ENCODE results near the gene LRRC49.

Gene LRRC49

GRCh38 chr15:71051539-71051938 lies 158.9 kb downstream of the LRRC49 start:
- peak; percentile 43 for DNase-seq (ENCODE audit: low read depth, low spot score)
- no peak overlapping the region for H3K4me3 ChIP-seq (ENCODE audit: low read depth, low read length)
- in situ Hi-C loops (cut with HindIII; ENCODE audit: low sequenced_read_pairs) = no loop called here
- TF ChIP-seq CTCF (IDR thresholded peaks at IDR 0.05; ENCODE audit: low read depth, low read length) = no peak

DNA sequence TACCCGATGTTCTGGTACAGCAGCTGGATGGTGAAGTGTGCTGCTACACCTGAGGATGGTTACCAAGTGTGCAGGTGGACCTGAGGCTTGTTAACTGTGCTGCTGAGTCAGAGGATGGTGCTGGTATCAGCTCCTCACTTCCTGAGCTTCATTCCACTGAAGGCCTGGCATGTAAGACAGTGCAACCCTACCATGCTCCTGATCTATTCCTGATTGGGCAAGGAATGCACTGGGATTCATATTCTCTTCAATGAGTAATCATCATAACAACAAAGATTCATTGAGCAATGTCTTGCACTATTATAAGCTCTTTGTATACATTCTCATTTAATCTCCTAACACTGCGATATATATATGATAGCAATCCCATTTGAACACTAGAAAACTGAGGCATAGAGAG lies 159.7 kb downstream of the LRRC49 start:
- H3K4me3 ChIP-seq (ENCODE audit: low read depth, low read length) = no peak overlapping the region
- DNase-seq (ENCODE audit: low read depth, low spot score) = no peak
- TF ChIP-seq CTCF (IDR thresholded peaks at IDR 0.05; ENCODE audit: low read depth, low read length) = no peak
- in situ Hi-C loops (cut with HindIII; ENCODE audit: low sequenced_read_pairs) = no loop called here

GRCh38 chr15:71054286-71054952 lies 161.8 kb downstream of the LRRC49 start:
- DNase-seq (ENCODE audit: low read depth, low spot score) = no peak
- no peak for TF ChIP-seq CTCF (IDR thresholded peaks at IDR 0.05; ENCODE audit: low read depth, low read length)
- in situ Hi-C loops (cut with HindIII; ENCODE audit: low sequenced_read_pairs) = no loop called here
- H3K4me3 ChIP-seq (ENCODE audit: low read depth, low read length) = no peak overlapping the region

DNA sequence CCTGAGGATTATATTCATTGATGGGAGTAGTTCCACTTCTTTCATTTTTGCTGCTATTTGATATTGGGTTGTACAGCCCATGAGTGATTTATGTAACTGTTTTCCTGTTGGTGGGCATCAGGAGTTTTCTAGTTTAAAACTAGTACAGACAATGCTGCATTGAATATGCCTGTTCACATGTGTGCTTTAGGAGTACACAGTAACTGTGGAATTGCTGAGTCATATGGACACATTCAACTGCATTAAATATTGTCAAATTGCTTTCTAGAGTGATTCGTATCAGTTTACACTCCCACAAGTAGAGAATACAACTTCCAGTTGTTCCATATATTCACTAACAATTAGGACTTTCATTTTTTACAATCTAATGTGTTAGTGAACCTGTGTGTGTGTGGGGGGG lies 162.8 kb downstream of the LRRC49 start:
- DNase-seq (ENCODE audit: low read depth, low spot score) = peak; percentile 38
- no peak overlapping the region for H3K4me3 ChIP-seq (ENCODE audit: low read depth, low read length)
- no peak for TF ChIP-seq CTCF (IDR thresholded peaks at IDR 0.05; ENCODE audit: low read depth, low read length)
- in situ Hi-C loops (cut with HindIII; ENCODE audit: low sequenced_read_pairs) = no loop called here

DNA sequence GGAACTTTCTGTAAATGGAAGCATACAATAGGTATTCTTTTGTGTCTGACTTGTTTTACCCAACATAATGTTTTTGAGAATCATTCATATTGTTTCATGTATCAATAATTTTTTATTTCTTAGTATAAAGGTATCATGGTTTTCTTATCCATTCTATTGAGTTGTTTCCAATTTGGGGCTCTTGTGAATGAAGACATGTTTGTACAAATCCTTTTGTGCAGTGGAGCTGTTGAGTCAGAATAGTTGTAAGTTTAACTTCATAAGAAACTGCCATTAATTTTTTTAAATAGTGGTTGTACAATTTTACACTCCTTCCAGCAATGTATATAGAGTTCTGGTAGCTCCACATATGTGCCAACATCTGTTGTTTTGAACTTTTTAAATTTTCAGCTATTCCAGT lies 163.5 kb downstream of the LRRC49 start:
- no peak overlapping the region for H3K4me3 ChIP-seq (ENCODE audit: low read depth, low read length)
- DNase-seq (ENCODE audit: low read depth, low spot score) = no peak
- no peak for TF ChIP-seq CTCF (IDR thresholded peaks at IDR 0.05; ENCODE audit: low read depth, low read length)
- in situ Hi-C loops (cut with HindIII; ENCODE audit: low sequenced_read_pairs) = no loop called here

DNA sequence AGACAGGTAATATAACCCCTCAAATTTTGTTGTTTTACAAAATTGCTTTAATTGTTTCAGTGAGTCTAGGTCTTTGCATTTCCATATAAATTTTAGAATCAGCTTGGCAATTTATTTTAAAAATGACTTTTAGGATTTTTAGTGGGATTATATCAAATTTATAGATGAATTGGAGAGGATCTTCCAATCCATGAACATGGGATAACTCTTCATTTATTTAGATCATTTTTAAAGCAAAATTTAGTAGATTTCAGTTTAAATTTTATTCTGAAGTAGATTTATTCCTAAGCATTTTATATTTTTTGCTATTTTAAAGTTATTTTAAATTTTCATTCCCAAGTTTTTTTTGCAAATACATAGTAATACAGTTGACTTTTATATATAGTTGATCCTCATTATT lies 164.5 kb downstream of the LRRC49 start:
- no peak for DNase-seq (ENCODE audit: low read depth, low spot score)
- TF ChIP-seq CTCF (IDR thresholded peaks at IDR 0.05; ENCODE audit: low read depth, low read length) = no peak
- no peak overlapping the region for H3K4me3 ChIP-seq (ENCODE audit: low read depth, low read length)
- in situ Hi-C loops (cut with HindIII; ENCODE audit: low sequenced_read_pairs) = no loop called here
